NCI-H510A (cell line): ENCODE results near the gene OR10W1.

Source experiments
- DNase-seq: peaks from one replicate; lab custom pipeline; 2025; lab: John Stamatoyannopoulos, UW

OR10W1 gene, protein sequence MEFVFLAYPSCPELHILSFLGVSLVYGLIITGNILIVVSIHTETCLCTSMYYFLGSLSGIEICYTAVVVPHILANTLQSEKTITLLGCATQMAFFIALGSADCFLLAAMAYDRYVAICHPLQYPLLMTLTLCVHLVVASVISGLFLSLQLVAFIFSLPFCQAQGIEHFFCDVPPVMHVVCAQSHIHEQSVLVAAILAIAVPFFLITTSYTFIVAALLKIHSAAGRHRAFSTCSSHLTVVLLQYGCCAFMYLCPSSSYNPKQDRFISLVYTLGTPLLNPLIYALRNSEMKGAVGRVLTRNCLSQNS

DNA sequence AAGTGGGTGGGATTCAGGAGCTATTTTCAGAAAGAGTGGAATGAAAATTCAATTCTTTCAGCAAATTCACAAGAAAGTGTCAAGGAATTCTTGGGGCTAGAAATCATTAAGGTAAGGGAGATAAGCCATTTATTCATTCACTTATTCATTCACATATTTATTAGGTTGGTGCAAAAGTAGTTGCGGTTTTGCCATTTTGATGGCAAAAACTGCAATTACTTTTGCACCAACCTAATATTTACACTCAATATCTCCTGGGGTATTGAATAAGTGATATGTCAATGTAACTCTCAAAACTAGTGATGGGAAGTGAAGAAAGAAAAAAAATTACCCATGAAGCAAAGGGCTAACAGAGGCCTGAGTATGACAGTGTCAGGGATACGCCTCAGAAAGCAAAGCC lies at the start of gene OR10W1:
OR10W1 (minus strand) TSS at position 119 of the 400 bp plus-strand sequence. CDS start 402 bp downstream, outside the sequence.
- no peak for DNase-seq

DNA sequence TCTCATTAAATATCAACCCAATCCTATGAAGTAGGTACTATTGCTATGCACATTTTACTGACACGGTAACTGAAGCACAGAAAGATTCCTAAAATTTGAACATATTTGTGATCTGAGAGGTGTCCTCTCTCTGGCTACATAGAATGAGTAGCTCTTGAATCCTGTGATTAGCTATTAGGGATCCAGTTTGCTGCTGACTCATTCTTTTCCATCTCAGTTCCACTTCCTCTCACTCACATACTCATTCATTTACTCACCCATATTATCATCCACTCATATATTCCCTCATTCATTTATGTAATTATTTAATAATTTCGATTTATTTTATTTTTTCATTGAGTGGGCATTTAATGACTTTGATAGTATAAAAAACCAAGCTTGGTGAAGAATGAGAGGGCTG lies 48.1 kb upstream of the OR10W1 start:
- DNase-seq = no peak

DNA sequence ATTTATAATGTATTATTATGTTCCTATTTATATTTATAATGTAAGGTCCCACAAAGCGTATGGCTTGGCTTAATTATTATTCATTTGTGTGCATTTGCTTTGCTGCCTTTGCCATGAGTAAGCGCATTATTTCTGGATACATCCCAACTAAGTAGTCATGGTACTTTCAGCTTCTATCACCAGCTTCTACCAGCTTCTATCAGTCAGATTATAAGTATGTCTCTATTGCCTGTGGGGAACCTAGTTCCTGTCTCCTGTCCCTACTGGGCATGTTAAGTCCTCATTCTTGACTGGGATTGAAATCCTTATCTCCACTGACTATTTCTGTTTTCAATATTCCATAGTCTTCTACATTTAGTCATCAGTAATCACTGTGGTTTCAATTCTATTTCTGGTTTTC lies 33.5 kb upstream of the OR10W1 start:
- no peak for DNase-seq

DNA sequence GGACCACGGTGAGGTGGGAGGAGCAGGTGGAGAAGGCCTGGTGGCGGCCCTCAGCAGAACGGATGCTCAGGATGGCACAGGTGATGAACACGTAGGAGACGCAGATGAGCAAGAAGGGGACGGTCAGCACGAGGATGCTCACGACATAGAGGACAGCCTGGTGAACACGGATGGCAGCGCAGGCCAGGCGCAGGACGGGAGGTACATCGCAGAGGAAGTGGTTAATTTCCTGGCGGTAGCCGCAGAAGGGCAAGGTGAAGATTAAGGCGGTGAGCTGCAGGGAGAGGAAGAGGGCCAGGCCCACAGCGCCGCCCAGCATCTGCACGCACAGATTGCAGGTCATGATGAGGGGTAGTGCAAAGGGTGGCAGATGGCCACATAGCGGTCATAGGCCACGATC lies 24.0 kb upstream of the OR10W1 start:
- no peak for DNase-seq

DNA sequence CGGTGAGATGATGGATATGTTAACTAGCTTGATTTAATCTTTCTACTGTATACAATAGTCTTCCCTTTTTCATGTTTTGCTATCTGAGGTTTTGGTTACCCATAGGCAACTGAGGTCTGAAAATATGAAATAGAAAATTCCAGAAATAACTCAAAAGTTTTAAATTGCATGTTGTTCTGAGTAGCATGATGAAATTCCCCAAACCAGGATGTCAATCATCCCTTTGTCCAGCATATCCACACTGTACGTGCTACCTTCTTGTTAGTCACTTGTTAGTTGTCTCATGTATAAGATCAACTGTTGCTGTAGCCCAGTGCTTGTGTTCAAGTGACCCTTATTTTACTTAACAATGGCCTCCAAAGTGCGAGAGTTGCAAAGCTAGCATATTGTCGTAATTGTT lies 21.2 kb upstream of the OR10W1 start:
- no peak for DNase-seq

DNA sequence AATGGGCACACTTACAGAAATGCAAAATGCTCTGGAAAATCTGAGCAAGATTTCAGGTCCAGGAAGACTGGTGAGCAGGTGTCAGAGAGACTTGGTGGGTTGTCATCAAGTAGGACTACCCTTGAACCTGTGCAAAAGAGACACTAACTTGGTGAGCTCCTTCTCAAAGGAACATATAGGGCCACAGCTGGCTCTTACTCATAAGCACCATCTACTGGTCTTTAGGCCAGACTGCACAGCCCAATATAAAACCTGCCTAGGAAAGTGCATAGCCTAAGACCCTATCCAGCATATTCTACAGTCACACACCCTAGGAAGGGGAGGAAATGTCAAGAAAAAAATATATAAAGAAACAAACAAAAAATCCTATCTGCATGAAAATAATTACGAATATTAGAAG lies 18.2 kb upstream of the OR10W1 start:
- DNase-seq = no peak

DNA sequence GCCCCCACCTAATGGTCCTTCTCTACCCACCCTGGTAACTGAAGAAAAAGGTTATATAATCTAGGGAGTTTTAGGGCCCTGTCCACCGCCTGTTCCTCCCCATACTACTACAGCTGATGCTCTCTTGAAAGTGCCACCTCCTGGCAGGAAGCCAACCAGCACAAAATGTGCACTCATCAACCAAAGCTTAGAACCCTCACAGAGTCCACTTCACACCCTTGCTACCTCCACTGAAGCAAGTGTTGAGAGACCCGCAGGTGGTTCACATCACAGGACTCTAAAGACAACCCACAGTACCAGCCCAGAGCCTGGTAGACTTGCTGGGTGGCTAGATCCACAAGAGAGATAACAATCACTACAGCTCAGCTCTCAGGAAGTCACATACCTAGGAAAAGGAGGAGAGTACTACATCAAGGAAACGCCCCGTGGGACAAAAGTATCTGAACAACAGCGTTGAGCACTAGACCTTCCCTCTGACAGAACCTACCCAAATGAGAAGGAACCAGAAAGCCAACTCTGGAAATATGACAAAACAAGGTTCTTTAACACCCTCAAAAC lies 17.5 kb upstream of the OR10W1 start:
- no peak for DNase-seq

DNA sequence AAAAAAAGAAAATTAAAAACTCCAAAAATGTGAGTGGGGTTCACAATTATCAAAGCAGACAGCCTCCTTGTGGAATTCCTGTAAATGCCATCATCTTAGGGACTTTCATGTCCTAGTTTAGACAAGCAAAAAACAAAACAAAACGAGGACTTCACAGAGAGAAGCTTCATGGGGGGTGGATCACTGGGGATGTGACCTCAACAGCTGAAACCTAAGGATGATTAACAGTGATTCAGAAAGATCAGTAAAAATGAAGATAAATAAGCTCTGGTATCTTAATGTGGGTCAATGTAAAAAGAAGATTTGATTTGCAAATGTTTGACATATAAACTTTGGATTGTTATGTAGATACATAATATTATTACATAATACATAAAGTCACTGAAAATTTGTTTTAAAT lies 8.1 kb upstream of the OR10W1 start:
- no peak for DNase-seq

DNA sequence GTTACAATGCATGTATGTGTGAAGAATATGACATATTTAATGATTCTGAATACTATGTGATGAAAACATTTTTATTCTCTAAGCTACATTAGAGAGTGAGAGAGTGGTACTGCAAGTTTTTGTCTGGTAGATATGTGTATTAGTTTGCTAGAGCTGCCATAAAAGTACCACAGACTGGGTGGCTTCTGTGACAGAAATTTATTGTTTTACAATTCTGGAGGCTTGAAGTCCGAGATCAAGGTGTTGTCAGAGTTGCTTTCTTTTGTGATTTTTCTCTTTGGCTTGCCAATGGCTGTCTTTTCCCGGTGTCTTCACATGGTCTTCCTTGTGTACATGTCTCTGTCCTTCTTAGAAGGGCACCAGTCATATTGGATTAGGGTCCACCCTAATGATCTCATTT lies 6.9 kb upstream of the OR10W1 start:
- no peak for DNase-seq

DNA sequence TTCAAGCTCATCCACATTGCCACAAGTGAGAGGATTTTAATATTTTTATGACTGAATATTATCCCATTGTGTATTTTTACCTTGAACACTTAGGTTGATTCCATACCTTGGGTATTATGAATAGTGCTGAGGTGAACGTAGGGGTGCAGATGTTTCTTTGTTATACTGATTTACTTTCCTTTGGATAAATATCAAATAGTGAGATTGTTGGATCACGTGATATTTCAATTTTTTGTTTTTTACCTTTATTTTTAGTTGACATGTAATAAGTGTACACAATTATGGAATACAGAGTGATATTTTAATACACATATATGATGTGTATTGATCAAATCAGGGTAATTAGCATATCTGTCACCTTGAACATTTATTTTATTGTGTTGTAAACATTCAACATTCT lies 8.1 kb downstream of the OR10W1 start:
- no peak for DNase-seq

DNA sequence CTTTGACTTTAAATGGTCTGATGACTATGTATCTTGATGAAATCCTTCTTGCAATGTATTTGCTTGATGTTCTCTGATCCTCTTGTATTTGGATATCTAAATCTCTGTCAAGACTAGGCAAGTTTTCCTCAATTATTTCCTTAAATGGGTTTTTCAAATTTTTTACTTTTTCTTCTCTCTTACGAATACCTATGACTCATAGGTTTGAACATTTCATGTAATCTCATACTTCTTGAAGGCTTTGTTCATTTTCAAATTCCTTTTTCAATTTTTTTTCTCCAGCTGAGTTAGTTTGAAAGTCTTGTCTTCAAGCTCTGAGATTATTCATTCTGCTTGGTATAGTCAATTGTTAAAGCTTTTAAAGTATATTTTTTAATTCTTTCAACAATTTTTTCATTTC lies 13.1 kb downstream of the OR10W1 start:
- DNase-seq = no peak

DNA sequence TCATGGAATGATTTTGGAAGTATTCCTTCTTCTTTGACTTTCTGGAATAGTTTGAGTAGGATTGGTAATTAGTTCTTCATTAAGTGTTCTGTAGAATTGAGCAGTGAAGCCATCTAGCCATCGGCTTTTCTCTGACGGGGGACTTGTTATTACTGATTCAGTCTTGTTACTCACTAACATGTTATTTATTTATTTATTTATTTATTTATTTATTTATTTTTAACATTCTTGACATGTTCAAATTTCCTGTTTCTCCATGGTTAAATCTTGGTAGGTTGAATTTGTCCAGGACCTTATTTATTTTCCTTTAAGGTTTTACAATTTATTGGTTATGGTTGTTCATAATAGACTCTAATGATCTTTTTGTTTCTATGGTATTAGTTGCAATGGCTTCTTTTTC lies 24.1 kb downstream of the OR10W1 start:
- DNase-seq = no peak

DNA sequence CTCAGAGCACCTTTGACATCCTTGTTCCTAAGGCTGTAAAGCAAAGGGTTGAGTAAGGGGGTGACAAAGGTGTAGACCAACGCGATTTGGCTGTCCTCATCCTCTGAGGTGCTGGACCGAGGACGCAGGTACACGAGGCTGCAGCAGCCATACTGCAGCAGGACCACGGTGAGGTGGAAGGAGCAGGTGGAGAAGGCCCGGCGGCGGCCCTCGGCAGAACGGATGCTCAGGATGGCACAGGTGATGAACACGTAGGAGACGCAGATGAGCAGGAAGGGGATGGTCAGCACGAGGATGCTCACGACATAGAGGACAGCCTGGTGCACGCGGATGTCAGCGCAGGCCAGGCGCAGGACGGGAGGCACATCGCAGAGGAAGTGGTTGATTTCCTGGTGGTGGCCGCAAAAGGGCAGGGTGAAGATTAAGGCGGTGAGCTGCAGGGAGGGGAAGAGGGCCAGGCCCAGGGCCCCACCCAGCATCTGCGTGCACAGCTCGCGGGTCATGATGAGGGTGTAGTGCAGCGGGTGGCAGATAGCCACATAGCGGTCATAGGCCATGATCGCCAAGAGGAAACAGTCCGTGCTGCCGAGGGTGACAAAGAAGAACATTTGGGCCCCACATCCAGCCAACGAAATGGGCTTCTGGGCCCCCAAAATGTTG lies 40.0 kb downstream of the OR10W1 start:
- DNase-seq = no peak

DNA sequence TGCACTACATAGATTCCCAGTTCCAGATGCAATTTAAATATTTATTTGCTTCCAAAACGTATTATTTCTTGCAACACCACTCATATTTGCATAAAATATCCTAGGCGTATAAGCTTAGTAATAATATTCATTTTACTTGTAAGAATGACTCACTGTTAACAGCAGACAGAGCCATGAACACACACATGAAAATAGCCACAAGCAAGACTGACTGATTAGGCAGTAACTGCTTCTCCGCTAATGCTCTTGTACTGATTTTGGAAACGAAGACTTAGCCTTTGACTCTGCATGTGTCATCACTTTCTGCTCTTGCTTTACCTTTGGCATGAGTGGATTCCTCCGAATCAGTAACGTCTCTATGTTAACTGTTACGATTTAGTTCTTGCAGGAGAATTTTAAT lies 45.3 kb downstream of the OR10W1 start:
- DNase-seq = no peak
